ENCODE results near the gene CARHSP1.
"Not testable (repeated sequence)": the region's sequence is repeated elsewhere in the genome, so short reads cannot be mapped to it uniquely, and the experiment has no call there.

The CARHSP1 gene

DNA sequence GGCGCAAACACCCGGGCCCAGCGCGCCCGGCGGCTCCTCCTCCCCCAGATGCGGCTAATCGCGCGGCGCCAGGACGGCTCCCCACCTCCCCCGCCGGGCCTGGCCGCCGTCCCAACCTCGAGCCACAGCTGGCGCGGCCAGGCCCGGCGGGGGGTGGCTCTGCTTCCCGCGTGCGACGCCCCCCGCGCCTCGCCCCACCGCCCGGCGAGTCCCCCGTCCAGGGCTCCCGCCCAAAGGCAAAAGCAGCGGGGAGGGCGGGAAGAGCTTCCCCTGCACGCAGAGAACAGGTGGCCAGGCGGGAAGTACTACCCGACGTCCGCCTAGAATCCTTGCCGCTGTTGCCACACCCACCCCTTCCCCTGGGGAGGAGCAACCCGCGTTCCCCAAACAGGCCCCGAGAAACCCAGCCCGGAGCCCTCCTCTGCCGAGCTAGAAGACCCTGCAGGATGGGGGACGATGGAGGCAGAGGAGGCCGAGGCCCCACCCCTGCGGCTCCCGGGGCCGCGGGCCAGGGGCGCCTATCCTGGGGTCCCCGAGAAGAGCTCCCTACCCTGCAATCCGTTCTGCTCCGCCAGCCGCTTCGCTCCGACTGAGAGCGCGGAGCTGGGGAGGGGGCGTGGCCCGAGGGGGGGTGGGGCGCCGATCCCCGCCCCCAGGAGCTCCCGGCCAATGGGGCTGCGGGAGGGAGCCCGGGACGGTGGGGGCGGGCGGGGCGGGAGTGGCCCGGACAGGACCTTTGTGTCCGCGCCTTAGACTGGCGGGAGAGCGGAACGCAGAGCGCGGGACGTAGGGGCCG is at the start of gene CARHSP1:
Gene CARHSP1 (minus strand): TSS at position 591 of the 796 bp plus-strand sequence. CDS start 9,678 bp downstream, outside the sequence.
- peak; percentile 87 for DNase-seq

DNA sequence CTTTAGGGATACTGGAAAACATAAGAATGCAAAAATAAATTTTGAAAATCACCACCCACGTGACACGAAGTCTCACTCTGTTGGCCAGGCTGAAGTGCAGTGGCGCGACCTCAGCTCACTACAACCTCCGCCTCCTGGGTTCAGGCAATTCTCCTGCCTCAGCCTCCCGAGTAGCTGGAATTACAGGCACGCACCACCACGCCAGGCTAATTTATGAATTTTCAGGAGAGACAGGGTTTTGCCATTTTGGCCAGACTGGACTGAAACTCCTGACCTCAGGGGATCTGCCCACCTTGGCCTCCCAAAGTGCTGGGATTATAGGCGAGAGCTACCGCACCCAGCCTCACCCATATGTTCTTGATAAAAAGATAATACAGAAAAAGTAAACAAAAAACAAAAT is 48.5 kb upstream of the CARHSP1 start:
- not testable (repeated sequence) for DNase-seq

DNA sequence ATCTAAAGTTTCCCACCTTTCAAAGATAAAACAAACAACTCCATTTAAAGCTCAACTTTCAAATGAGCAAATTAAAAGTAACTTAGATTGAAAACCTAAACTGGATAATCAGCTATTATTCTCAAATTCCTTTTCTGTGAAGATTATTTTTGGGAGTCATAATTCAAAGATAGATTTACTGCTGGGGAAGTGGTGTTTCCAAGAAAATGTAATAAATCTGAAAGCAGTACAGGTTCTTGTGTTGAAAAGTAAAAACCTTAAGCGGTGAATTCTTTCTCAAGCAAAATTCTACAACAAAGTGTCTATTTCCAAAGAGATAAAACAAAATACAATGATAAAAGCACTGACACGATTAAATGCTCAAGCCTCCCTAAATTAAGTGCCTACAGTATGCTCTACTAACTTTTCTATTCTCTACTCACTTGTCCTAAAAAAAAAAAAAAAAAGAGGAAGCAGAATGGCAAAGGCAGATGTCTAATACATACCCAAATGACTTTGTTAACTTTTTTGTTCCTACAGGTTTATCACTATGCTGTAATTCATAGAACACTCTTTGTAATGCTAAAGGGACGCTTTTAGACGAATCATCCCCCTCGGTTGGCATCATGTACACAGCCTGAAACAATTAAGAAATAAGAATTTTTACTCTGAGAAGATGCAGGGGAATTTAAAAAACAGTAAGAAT is 47.9 kb upstream of the CARHSP1 start:
- no peak for DNase-seq

DNA sequence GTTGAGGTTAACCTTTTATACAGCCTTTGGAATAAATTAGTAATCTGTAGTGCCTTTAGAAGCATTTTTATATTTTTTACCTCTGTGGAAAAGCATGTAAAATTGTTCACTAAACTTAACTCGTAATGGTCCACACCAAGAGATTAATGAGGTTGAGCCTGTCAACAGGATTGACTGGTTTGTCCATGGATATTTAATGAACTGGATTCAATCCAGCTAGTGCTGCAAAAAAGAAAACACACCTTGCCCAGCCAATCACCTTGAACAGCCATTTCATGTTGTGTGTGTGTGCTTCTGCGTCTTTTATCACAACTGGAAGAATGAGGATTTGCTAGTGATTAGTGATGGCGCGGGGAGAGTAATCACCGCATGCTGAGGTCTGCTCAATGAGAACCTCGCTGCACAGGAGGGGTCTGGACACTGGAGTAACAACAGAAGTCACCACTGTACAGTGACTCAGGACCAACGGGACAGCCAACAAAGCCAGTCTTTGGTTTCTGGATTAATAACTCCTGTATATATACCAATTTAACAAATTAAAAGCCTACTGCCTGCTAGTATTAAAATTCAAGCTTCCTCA is 47.0 kb upstream of the CARHSP1 start:
- DNase-seq = no peak

DNA sequence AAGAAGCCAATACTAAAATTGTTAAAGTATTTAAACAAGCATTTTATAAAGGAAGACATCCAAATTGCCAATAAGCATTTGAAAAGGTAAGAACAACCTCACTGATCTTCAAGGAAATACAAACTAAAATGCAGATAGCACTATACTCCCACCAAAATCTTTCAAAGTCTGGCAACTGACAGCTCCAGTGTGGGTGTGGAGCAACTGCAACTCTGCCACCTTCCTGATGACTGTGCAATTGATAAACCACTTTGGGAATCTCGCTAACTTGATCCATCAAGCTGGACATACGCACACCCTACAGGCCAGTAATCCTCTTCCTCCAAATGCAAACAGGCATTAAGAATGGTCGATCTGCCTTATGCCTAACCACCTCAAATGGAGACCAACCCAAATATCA is 45.3 kb upstream of the CARHSP1 start:
- DNase-seq = no peak

DNA sequence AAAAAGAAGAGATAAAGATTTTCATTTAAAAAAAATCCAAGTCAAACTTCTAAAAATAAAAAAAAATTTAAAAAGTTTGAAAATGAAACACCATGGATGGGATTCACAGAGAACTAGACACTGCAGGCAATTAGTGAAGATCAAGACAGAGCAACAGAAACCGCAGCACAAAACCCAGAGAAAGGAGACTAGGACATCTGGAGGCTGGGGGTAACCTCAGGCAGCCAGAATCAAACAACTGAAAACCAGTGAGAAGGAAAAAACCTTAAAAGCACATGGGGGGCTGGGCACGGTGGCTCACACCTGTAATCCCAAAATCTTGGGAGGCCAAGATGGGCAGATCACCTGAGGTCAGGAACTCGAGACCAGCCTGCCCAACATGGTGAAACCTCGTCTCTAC is 44.0 kb upstream of the CARHSP1 start:
- no peak for DNase-seq

DNA sequence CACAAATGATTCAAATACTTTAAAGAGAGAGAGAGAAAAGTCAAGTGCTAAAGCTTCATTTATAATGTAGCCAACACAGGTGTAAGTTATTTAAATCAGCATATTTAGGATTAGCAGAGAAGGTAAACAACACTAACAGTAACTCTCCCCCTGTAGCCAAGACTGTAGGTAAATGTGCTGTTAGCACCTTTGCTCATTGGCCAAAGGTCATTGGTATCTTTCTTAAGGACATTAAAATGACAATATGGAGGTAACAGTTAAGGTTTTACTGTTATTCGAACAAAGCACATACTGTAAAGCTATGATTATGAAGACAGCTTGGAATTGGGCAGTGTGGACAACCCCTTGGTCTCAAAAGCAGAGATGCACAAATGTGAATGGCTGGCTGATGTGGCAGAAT is 42.0 kb upstream of the CARHSP1 start:
- DNase-seq = no peak

DNA sequence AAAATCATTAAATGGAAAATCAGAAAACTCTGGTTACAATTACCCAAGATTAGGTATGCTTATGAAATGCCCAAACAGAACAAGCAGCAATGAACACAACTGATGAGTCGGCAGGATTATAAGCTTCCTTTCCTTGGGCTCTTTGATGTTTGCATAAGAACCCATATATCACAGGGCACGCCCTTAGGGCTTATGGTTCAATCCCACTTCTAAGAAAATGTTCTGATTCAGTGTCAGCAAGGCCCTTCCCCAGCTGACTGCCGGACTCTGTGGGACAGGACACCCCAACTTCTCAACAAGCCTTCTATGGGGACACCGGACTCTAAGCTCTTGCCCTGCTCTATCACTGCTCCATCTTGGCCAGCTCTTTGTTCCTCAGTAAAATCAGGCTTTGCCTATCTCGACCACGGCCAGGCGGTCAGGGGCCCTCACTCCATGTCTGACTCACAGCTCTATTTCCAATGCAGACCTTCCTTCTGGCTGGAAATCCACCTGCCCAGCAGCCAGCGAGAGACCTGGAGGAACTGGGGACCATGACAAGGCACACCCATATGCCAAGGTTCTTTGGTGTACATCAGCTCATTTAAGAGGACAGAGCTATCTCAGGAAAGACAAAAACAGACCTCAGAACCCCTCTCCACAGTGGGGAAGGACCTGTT is 40.1 kb upstream of the CARHSP1 start:
- DNase-seq = no peak

DNA sequence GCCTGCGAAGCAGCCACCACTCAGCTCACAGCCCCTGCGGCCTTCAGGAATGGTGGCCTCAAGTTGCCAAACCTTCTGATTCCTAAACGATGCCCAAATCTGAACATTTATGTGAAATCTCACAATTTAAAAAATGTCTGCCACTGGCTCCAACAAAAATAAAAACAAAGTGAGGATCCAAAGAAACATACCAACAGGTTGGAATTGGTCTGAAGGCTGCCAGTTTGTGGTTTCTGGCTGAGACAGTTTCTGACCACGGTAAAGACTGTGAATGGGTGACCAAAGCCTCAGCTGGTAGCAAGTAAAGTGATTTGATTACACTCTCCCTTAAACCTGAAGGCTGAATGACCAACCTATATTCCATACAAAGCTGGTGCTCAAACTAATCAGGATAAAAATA is 38.3 kb upstream of the CARHSP1 start:
- DNase-seq = no peak

DNA sequence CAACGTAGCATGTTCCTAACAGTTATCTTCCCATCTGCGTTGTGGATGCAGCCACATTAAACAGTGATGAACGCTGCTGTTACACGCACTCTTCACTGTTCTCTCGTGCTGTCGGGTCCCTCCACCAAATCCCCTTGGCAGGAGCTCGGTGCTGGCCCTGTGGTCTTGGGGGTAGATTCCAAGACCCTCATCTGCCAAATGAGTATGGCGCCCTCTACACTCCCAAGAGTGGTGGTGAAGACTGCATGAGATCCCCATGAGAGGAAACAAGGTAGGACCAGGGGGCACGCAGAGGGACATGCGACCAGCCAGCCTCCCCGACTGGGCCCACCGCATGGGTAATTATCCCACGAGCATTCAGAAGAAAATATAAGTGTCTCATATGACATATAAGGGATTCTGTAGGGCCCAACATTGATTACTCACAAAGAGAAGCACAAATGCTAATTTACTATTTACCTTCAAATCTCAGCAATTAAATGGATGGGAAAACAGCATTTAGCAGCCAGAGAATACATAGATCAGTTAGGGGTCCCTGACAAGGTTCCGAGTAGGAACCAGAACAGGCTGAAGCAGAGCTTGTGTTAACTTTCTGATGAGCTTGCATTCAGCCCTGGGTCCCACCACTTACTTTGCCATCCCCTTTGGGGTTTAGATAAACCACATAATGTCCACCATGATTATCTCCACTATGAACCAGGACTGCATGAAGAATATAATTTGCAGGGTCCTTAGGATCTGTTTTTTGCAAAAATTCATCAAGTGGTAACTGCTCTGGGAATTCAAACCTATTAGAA is 37.2 kb upstream of the CARHSP1 start:
- DNase-seq = no peak

DNA sequence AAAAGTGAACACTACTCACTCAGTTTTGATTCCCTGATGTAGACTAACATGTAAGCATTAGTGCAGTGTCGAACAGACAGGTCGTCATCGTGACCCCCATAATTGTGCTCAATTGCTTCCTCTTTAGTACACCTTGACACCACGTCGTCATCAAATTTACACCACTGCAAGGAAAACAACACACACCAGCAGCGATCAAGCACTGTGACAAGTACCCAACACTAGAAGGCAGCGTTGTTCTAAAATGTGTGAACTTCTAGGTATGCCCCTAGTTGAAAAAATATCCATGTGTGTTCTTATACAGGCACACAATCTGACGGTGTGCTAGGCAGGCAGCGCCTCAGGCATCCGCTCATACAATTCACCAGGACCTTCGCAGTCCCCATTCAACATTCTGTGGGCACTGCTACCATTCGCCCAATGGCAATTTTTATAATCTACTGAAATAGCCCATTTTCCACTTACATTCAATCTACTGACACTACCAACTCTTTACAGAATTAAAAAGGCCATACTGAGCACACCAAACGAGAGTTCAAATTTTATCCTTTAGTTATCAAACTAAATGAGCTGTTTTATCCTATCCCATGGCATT is 36.5 kb upstream of the CARHSP1 start:
- no peak for DNase-seq

DNA sequence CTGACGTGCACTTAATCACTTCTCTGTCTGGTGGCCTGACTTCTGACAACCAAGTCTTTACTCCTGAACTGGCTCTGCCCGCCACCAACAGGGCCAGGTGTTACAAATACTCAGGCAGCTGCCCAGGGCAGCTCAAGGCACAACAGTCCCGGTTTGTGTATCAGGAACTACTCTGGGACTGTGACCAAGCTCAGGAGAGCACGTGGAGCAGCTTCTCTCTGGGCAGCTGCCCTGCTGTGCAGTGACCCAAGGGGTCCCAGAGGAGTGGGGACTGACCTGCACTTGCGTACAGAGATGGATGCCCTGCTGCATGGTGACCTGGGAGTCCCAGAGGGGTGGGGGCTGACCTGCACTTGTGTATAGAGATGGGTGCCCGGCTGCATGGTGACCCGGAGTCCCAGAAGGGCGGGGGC is 35.2 kb upstream of the CARHSP1 start:
- no peak for DNase-seq

DNA sequence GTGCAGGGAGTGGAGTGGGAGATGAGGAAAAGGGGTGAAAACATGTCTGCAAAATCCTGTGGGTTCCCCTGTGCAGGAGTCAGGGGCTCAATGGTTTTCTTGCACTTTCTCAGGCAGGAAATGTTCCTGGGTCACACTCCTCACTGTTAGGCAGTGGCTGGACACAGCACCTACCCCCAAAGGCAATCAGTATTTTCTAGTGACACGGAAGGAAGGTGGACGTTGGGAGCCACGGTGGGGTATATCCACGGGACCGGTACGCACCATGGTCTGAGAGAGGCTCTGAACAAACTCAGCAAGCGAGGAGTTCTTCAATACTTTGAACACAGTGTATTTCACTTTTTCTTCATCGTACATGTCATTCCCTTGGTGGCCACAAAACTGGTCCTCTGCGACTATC is 34.2 kb upstream of the CARHSP1 start:
- DNase-seq = no peak

DNA sequence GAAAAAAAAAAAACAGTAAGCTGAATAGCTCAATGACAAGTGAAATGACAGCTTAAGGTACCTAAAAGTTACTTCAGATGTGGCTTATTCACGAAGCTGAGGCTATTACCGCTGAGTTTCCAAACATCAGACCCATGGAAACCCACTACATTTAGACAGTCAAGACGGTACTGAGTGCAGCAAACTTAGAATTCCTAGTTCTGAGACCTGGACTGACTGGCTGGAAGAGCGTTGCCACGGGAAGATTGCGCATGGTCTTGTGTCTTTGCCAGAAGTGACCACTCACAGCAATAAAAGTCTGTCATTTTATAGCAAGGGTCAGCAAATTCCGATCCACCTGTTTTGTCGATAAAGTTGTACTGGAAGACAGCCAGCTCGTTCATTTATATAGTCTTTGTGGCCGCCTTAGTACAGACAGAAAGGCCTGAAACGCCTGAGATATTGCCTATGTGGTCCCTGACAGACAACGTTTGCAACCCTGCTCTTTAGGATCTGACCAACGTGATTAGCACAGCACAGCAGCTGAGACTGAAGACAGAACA is 32.6 kb upstream of the CARHSP1 start:
- no peak for DNase-seq

DNA sequence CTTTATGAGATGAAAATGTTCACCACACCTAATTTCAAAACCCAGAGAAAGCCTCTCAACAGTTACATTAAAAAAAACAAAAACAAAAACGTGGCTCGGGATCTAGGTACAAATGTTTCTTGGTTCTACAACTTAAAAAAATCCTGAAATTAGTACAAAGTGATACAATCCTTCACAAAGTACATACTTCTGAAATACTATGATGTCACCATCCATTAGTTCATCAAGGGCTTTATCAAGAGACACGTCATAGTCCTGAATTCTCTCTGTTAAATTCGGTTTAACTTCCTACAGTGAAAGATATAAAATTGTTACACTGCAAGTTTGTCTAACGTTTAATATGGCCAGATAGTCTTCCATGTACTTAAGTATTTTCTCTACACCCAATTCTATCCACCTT is 31.5 kb upstream of the CARHSP1 start:
- DNase-seq = no peak

DNA sequence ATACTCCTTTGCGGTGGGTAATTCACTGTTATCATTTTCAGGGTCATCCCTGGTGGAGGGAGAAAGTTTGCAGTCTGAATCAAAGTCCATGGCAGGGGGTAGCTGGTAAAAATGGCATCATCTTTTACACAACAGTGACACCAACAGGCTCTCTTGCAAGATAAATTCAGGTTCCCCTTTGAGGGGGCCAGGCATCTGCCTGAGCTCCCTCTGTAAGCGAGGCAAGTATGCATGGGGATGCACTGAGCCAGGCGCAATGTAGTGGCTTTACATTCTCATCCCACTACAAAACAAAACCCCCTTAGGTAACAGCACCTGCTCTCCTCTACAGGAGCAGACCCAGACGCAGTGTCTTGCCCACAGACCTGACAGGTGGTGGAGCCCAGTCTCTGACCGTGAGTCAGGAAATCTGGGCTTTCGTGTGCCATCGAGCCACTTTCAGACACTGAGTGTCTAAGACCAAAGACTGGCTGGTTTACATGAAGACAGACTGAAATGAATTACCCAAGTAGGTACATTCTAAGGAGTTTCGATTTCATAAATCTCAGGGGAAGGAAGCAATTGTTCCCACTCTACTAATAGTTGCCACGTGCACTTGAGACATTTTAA is 31.0 kb upstream of the CARHSP1 start:
- DNase-seq = peak; percentile 37

DNA sequence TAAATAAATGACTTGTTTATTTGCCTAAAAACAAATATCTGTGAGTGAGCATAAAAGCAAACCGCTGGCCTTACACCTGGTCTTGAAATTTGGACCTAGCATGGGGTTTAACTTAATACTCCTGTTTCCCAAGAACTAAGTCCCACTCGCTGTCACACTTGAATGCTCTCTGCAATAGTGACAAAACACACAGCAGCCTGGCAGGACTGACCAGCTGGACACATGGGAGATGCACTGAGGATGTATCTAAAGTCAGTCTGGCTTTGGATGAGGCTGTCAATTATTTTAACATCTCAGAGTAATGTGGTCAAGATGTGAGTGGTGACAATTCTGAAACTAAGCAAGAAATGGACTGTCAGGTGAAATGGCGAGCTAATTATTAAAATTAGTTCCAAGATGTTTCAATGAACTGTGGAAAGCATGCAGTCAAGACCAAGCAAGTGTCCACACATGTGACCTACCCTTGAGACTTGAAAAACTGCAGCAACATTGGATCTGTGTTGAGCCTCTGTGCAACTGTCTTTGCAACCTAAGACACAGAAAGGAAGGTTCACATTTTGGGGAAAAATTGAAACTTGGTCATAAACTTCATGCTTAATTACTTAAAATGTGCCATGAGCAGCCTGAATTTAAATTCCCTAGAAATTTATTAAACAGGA is 30.0 kb upstream of the CARHSP1 start:
- no peak for DNase-seq

DNA sequence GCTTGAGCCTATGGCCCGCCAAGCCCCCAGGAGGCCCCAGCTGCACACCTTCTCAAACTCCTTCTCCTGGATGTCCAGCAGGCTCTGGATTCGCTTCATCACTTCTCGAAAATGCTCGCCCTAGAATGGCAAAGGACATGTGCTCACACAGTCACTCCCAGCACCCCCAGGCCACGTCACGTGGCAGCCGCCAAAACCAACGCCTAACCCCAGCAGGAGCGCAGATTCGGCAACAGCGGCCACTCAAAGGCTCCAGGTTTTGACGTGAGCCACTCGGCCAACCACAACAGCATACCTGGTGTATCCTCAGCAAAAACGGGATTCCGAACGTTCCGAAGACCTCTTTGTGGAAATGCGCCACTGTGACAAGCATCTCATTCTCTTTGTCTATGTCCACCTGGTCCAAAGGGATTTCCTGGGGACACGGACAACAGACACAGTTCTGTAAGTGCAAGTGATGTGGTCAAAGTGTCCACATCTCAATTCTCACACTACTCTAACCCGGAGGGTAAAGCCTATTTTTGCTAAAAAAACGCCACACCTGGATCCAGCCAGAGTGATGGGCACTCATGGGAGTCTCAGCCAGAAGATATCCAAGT is 26.0 kb upstream of the CARHSP1 start:
- DNase-seq = no peak

DNA sequence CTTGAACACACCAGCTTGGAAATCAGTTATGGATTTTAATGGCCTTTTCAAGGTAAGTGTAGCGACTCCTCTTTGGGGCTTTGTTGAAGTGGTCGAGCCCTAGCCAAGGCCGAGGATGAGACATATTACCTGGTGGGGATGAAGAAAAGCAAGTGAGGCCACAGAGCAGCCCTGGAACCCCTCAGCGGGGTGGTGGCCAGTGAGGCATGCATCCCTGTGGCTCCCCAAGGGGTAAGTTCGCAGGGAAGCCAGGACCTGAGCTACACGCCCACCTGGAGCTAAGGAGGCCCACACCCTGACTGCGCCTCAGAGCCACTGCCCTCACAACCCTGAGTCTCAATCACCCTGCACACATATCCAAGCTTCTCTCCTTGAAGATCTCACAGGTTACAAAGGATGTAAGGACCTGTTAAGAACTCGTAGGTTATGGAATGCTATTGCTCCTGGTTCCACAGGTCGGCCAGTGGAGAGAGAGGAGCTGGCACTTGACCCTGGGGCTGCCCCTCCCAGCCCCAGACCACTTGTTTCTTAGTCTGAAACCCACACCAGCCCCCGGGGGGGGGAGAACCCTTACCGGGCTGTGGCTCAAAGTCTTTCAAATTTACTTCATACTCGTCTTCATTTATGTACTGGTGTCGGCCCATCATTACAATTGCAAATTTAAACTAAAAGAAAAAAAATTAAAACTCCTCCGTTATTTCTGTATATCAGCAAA is 25.3 kb upstream of the CARHSP1 start:
- no peak for DNase-seq

DNA sequence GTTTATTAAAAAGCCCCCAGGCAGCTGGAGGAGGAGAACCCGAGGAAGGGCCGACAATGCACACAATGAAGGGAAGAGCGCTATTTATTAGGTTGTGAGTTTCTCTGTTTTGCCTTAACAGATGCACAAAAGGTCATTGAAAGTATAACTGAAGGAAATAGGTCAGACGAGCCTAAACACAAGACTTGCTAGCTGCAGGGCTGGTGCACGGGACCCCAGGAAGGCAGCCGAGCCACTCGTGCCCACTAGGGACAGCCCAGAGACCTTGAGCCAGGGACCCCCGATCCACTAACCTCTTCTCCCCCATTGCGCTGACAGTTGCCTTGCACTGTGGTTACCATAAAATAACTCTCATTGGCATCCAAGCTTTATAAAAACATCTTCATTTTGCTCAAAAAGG is 24.6 kb upstream of the CARHSP1 start:
- no peak for DNase-seq

Data from activated CD8-positive, alpha-beta memory T cell treated with anti-CD3 and anti-CD28 coated beads, Interleukin-2, amount 50 U/mL, for 48 hours (primary cell).